Activated CD4-positive, alpha-beta T cell treated with anti-CD3 and anti-CD28 coated beads, Interleukin-2, amount 10 ng/mL, durations not matched to agents 24 days and 14 days (primary cell): ENCODE data around the gene PDCD7. TPM values are rescaled to one million over a fixed set of nuclear protein-coding genes. Genes with fewer than 3 reads are reported as not detected.
"Not testable (repeated sequence)": the region's sequence is repeated elsewhere in the genome, so short reads cannot be mapped to it uniquely, and the experiment has no call there.

Experiments used
- DNase-seq: peaks from one replicate; pipeline ENCODE4 v3.0.0; 2022
- H3K27ac Mint-ChIP-seq: one replicate; pipeline ENCODE4 v1.8.0; 2022; ENCODE audit warnings: mild to moderate bottlenecking, mixed read lengths
- H3K27me3 Mint-ChIP-seq: one replicate; pipeline ENCODE4 v1.8.0; 2022; ENCODE audit warnings: mixed read lengths
- H3K36me3 Mint-ChIP-seq: one replicate; pipeline ENCODE4 v1.8.0; 2022; ENCODE audit warnings: low read depth, mild to moderate bottlenecking, mixed read lengths
- H3K4me1 Mint-ChIP-seq: one replicate; pipeline ENCODE4 v1.8.0; 2021; ENCODE audit warnings: mixed read lengths
- H3K4me3 Mint-ChIP-seq: one replicate; pipeline ENCODE4 v1.8.0; 2022; ENCODE audit warnings: mild to moderate bottlenecking, moderate library complexity, mixed read lengths
- H3K9me3 Mint-ChIP-seq: one replicate; pipeline ENCODE4 v1.8.0; 2021; ENCODE audit warnings: mixed read lengths
- intact Hi-C: fragments of 100-400 bp; cut with micrococcal nuclease; formaldehyde crosslinking; loops from one replicate; pipeline ENCODE4 v1.15.1; 2023
- total RNA-seq: library from RNA; stranded (reverse); gene quantifications from 2 replicates; pipeline ENCODE4 v1.2.3, GENCODE V29; 2022

The PDCD7 gene
- total RNA-seq, 1 donor from 2014 or later = 59.9 TPM

DNA sequence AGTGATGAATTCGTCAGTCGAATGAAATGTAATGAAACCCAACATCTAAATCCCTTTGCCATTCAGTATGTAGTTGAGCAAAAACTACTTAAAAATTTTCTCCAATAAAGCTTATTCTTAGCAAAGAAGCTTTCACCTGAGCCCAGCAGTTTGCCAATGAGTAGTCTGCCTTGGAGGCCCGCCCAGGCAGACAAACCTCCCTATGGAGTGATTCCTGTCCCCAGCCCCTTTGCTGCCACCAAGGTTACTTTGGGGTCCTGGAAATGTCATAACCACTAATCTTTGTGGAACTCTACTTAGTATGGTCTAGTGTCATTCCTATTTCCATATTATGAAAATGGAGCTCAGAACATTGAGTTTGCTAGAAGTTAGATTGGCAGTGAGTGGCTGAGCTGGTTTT is 30.7 kb downstream of the PDCD7 start:
- no peaks in the 10 kb centered on the region for H3K27me3 Mint-ChIP-seq
- H3K36me3 Mint-ChIP-seq = peaks cover 31% of the 10 kb centered on the region
- H3K9me3 Mint-ChIP-seq = no peaks in the 10 kb centered on the region
- no peak overlapping the region for H3K4me3 Mint-ChIP-seq
- DNase-seq = no peak
- no peak overlapping the region for H3K27ac Mint-ChIP-seq
- intact Hi-C loops = no loop called here
- peaks cover 10% of the 10 kb centered on the region for H3K4me1 Mint-ChIP-seq

DNA sequence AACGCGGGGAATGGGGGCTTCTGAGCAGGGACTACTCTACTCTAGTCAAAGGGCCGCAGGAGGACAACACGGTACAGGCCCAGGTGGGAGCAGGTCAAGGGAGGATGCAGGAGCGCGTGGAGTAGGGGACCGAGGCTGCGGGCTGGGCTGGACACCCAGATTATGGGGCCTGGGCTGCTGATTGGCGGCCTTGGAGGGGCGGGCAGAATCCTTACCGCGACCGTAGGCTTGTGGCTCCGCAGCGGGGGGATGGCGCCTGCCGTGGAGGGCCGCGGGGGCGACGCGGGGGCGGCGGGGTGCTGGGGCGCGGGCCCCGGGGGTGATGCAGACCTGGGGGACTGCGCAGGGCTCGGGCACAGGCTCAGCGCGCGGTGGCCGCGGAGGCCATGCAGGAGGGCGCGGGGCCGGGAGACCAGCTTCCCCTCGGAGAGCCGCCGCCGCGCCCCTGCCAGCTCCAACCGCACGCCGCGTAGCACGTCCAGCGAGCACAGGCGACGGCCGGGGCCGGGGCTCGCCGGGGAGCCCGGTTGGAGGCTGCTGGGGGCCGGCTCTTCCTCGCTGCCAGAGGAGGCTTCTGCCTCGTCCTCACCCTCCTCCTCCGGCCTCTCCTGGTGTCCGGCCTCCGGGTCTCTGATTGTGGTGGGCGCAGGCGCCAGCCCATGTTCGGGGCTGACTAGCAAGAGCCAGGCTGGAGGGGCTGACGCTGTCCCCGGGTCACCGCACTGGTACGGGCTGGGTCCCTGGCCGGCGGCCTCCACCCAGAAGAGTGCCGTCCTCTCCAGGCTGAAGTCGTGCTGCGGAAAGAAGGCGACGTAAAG is 31.5 kb downstream of the PDCD7 start:
- DNase-seq = no peak
- peaks cover 10% of the 10 kb centered on the region for H3K4me1 Mint-ChIP-seq

DNA sequence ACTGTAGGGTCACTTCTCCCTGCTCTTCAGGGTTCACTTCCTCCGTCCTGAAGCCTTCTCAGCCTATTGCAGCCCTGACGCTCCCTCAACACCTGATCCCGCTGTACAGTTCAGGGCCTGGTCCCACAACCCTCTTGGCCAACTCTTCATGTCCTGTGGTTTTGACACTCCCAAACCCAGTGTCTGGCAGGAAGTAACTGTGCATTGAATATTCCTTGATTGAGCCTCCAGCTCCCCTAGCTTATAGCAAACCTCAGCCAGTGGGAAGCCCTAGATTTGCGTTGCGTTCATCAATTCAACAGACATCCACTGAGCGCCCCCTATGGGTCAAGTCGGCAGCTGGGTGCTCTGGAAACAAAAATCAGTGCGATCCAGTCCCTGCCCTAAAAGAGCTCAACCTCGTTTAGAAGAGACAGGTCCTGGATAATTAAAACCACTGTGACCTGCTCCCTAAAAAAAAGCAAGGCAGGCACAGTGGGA is 32.2 kb downstream of the PDCD7 start:
- intact Hi-C loops = loop anchor here (2.0 kb wide), 1 partner anchor 47 kb away; no protein-coding TSS in a partner anchor
- H3K36me3 Mint-ChIP-seq = peaks cover 31% of the 10 kb centered on the region
- no peaks in the 10 kb centered on the region for H3K27me3 Mint-ChIP-seq
- no peak overlapping the region for H3K27ac Mint-ChIP-seq
- peak; percentile 85 for DNase-seq
- H3K4me3 Mint-ChIP-seq = no peak overlapping the region
- H3K9me3 Mint-ChIP-seq = no peaks in the 10 kb centered on the region
- H3K4me1 Mint-ChIP-seq = peaks cover 10% of the 10 kb centered on the region

More for the DNA sequence above, 31.5 kb downstream of the PDCD7 start:
- no peaks in the 10 kb centered on the region for H3K9me3 Mint-ChIP-seq
- H3K27ac Mint-ChIP-seq = no peak overlapping the region
- intact Hi-C loops = loop anchor here (2.0 kb wide), 1 partner anchor 47 kb away; no protein-coding TSS in a partner anchor
- H3K4me3 Mint-ChIP-seq = no peak overlapping the region
- peaks cover 31% of the 10 kb centered on the region for H3K36me3 Mint-ChIP-seq
- no peaks in the 10 kb centered on the region for H3K27me3 Mint-ChIP-seq

DNA sequence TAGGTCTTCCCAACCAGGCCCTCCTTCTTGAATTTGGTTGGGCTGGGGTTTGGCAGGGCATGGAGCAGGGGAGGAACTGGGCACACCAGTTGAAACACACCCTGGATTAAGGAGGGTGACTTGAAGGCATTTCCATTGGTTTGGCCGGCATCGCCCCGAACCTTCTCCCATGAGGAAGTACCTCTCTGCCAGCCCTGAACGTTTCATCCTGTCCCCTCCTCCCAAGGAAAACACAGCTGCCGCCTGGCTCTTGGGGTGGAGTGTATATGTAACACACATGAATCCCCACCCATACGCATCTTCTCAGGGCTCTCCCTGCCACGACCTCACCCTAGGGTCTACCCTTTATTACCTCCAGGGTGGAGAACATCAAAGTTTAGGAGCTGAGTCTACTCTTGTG is 33.2 kb downstream of the PDCD7 start:
- H3K36me3 Mint-ChIP-seq = peaks cover 23% of the 10 kb centered on the region

DNA sequence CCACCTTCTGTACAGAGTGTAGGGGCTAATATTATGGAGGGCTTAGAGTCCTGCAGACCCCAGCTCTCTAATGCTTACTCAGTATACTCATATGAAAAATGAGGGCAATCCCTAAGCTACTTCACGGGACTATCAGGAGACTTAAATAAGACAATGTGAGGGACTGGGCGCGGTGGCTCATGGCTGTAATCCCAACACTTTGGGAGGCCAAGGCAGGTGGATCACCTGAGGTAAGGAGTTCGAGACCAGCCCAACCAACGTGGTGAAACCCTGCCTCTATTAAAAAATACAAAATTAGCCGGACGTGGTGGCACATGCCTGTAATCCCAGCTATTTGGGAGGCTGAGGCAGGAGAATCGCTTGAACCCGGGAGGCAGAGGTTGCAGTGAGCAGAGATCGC is 33.8 kb downstream of the PDCD7 start:
- H3K27ac Mint-ChIP-seq, H3K27me3 Mint-ChIP-seq, H3K4me3 Mint-ChIP-seq, H3K4me1 Mint-ChIP-seq, H3K9me3 Mint-ChIP-seq, DNase-seq: not testable (repeated sequence)
- intact Hi-C loops = loop anchor here (2.0 kb wide), 1 partner anchor 45 kb away; no protein-coding TSS in a partner anchor
- peaks cover 20% of the 10 kb centered on the region for H3K36me3 Mint-ChIP-seq

More for the DNA sequence above, 33.2 kb downstream of the PDCD7 start:
- H3K9me3 Mint-ChIP-seq = no peaks in the 10 kb centered on the region
- DNase-seq = no peak
- peaks cover 3% of the 10 kb centered on the region for H3K4me1 Mint-ChIP-seq
- no peak overlapping the region for H3K27ac Mint-ChIP-seq
- H3K27me3 Mint-ChIP-seq = no peaks in the 10 kb centered on the region
- no peak overlapping the region for H3K4me3 Mint-ChIP-seq
- intact Hi-C loops = loop anchor here (2.0 kb wide), 1 partner anchor 46 kb away; no protein-coding TSS in a partner anchor

DNA sequence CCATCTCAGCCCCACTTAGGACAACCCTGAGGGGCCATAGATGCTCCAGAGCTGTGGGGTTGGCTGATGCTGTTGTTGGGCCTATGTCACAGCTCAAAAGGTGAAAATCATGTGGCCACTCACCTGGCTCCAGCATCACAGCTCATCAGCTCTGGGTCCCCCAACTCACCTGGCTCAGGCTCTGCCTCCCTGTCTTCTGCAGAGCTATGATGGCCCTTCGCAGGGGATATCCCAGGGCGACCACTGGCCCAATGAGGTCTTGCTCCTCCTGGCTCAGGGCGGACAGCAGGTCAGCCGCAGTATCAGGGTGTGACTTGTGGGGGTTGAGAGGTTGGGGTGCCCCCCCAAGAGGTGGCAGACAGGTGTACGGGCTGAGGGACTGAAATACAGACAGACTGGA is 34.3 kb downstream of the PDCD7 start:
- DNase-seq = no peak
- intact Hi-C loops = no loop called here
- no peak overlapping the region for H3K4me3 Mint-ChIP-seq
- H3K4me1 Mint-ChIP-seq = peaks cover 3% of the 10 kb centered on the region
- H3K27ac Mint-ChIP-seq = no peak overlapping the region
- peaks cover 20% of the 10 kb centered on the region for H3K36me3 Mint-ChIP-seq
- no peaks in the 10 kb centered on the region for H3K27me3 Mint-ChIP-seq
- H3K9me3 Mint-ChIP-seq = no peaks in the 10 kb centered on the region

DNA sequence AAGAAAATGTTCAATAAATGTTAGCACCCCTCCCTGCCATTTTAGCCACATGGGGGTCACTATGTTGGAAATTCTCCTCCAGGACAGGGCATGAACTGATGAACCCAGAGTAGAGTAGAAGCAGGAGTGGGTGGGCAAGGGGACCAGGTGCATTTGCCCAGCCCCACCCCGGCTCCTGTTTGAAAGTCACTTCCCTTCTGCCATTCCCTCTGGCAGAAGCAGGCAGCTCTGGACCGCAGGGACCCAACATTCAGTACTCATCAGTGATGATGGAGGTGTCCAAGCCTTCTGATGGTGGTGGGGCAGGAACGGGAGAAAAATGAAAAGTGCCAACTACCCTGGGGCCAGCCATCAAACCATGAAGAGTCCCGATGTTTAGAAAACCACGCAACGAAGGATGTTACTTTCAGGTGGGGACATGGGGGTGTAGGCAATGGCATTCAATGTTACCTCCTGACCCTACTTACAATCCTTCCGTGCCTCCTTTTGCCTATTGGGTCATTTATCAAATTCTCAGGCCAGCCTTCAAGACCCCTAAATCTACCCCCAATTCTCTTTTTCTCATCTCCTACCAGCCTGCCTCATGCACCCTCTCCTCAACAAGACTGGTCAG is 35.9 kb downstream of the PDCD7 start:
- intact Hi-C loops = no loop called here
- H3K9me3 Mint-ChIP-seq = no peaks in the 10 kb centered on the region
- H3K27ac Mint-ChIP-seq = no peak overlapping the region
- no peaks in the 10 kb centered on the region for H3K27me3 Mint-ChIP-seq
- DNase-seq = no peak
- no peak overlapping the region for H3K4me3 Mint-ChIP-seq
- H3K36me3 Mint-ChIP-seq = peaks cover 16% of the 10 kb centered on the region
- peaks cover 3% of the 10 kb centered on the region for H3K4me1 Mint-ChIP-seq

DNA sequence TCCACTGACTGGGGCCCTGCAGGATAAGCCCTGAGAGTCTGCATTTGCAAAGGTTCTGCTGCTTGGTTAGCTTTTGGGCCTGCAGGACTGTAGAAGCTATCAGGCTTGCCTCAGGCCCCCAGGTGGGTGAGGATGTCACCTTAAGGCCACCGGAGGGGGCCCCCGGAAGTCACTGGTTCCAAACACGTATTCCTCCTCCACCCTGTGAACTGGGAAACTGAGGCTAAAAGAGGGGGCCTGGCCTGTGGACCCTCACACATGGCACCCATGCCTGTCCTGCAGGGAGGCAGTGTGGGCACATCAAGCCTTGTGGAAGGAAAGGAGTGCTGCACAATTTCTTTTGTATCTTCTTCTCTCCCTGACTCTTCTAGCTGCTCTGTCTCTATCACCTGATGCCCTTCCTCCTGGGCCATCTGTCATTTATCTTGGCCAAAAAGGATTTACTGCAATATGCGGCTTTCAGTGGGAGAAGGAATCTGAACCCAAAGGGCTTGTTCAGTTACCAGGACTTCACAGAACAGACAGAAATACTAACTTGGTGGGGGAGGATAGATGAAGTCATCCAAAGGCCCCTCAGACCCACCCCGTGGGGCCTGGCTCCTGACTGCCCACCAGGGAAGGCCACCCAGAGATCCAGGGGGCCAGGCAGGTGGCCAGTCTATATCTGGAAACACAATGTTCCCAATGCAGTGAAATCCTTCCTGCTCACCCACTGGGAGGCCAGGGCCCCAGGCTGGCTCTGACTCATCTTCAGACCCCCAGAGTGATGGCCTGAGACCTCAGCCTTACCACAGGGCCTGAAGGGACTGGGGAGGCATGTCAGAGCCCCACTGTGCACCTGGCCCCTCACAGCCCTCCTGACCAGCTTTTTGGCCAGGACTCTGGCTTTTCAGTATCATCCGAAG is 36.9 kb downstream of the PDCD7 start:
- no peak overlapping the region for H3K4me3 Mint-ChIP-seq
- H3K27ac Mint-ChIP-seq = no peak overlapping the region
- intact Hi-C loops = no loop called here
- H3K9me3 Mint-ChIP-seq = no peaks in the 10 kb centered on the region
- H3K36me3 Mint-ChIP-seq = peaks cover 15% of the 10 kb centered on the region
- H3K27me3 Mint-ChIP-seq = no peaks in the 10 kb centered on the region
- peaks cover 3% of the 10 kb centered on the region for H3K4me1 Mint-ChIP-seq
- DNase-seq = no peak

DNA sequence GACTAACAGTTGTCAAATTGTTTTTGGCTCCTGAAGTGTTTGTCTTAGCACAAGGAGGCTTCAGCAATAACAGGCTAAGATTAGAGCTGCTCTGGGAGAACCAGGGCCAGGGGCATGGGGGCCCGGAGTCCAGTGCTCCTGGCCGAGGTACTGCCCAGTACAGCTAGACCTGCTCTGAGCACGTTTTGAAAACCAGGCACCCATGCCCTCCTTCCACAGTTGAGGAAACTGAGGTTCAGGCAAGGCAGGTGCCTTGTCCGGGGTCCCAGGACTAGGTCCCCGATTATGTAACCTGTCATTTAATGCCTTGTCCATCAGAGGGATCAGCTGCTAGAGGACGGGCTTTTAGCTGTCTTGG is 37.9 kb downstream of the PDCD7 start:
- H3K4me3 Mint-ChIP-seq = no peak overlapping the region
- H3K4me1 Mint-ChIP-seq = no peaks in the 10 kb centered on the region
- H3K27me3 Mint-ChIP-seq = no peaks in the 10 kb centered on the region
- no peaks in the 10 kb centered on the region for H3K9me3 Mint-ChIP-seq
- H3K36me3 Mint-ChIP-seq = peaks cover 10% of the 10 kb centered on the region
- intact Hi-C loops = no loop called here
- no peak overlapping the region for H3K27ac Mint-ChIP-seq
- no peak for DNase-seq

DNA sequence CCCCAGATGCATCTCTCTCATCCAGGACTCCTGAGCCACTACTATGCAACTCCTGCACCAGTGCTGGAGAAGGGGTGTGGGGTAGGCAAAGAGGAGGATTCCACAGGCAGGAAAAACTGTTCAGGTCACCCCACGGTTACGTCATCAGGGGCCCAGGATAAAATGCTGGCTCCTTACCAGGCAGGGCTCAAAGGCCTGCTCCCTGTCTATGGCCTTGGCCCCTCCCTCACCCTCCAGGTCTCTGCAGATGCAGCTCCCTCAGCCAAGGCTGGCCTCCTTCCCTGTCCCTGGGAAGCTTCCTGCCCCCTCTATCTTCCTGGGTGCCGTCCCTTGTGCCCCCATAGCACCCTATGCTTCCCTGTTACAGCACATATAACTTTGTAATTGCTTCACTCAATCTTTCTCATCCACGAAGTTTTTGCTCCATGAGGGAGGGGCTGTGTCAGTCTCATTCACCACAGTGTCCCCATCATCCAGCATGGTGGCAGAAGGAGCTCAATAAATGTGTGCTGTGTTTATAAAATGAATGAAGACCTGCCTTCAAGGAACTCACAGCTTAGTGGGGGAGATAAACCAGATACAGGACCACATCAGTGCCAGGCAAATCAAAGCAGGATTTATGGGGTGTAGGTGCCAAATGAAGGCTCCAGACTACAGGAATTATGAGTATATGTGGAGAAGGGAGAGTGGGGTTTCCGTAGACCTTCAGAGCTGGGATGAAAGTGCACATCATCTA is 38.4 kb downstream of the PDCD7 start:
- H3K27me3 Mint-ChIP-seq = no peaks in the 10 kb centered on the region
- DNase-seq = no peak
- intact Hi-C loops = no loop called here
- H3K4me1 Mint-ChIP-seq = no peaks in the 10 kb centered on the region
- no peak overlapping the region for H3K4me3 Mint-ChIP-seq
- no peak overlapping the region for H3K27ac Mint-ChIP-seq
- peaks cover 10% of the 10 kb centered on the region for H3K36me3 Mint-ChIP-seq
- H3K9me3 Mint-ChIP-seq = no peaks in the 10 kb centered on the region

DNA sequence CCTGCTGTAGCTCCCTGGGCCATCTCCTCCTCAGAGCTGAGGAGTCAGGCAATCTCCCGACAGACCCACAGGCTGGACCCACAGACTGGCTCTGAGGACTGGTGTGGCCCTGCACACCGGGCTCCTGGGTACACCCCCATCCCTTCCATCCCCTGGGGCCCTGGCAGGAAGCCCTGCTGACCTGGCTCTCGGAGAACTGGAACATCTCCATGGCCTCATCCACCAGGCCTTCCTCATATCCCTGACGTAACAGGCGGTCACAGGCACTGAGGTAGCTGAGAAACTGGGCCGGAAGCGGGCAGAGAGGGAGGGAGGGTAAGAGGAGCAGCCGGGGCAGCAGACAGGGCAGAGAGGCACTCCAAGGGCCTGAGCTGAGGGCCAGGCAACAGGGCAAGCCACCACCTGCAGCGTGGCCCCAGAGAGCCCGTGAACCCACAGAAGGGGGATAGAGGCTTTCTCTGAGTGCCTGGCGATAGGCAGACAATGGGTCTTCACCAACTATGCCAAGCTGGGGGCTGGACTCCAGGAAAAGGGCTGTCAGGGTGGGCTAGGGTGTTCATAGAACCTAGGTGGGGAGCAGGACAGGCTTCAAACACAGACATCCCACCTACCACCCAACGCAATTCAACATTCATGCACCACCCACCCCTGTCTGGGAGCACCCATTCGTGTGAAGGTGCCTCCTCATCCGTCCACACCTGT is 39.2 kb downstream of the PDCD7 start:
- no peak for DNase-seq
- intact Hi-C loops = no loop called here
- Mint-ChIP-seq H3K4me1 (no peaks in the 10 kb centered on the region), H3K27me3 (no peaks in the 10 kb centered on the region), H3K9me3 (no peaks in the 10 kb centered on the region), H3K27ac (no peak overlapping the region), H3K36me3 (peaks cover 10% of the 10 kb centered on the region), H3K4me3 (no peak overlapping the region)

DNA sequence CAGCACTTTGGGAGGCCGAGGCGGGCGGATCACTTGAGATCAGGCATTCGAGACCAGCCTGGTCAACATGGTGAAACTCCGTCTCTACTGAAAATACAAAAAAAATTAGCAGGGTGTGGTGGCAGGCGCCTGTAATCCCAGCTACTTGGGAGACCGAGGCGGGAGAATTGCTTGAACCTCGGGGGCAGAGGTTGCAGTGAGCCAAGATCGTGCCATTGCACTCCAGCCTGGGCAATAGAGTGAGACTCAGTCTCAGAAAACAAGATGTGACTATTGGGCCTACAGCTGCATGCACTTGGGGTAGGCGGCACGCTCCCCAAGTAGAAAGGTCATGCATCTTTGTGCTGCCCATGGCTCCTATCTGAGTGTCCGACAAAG is 39.8 kb downstream of the PDCD7 start:
- H3K4me3 Mint-ChIP-seq, H3K4me1 Mint-ChIP-seq, DNase-seq, H3K9me3 Mint-ChIP-seq, H3K27me3 Mint-ChIP-seq, H3K36me3 Mint-ChIP-seq, intact Hi-C loops, H3K27ac Mint-ChIP-seq: not testable (repeated sequence)
